HG02938 (cell line): ENCODE results near the gene CD109.
A peak's percentile ranks its signal among the peaks of the same experiment; 100 is the strongest.
"Not testable (repeated sequence)": the region's sequence is repeated elsewhere in the genome, so short reads cannot be mapped to it uniquely, and the experiment has no call there.

ENCODE experiments used
- ATAC-seq: cut with Tn5 transposase; IDR thresholded peaks from one replicate; pipeline ENCODE4 v1.9.1; 2021; ENCODE audit warnings: mild to moderate bottlenecking, moderate library complexity; ENCODE audit not compliant: unreplicated experiment

Gene CD109

GRCh38 chr6:73695619-73696421, at the start of gene CD109:
CD109 (plus strand) TSS chr6:73696203; CDS start chr6:73696216, 13 bp downstream.
- ATAC-seq, result peak; percentile 59

GRCh38 chr6:73648166-73648565, 47.8 kb upstream of the CD109 start:
- ATAC-seq, result no peak

- ATAC-seq, result no peak
Observed at GRCh38 chr6:73649783-73650182, 46.2 kb upstream of the CD109 start.

GRCh38 chr6:73652637-73653570, 43.1 kb upstream of the CD109 start:
- ATAC-seq, result peak; percentile 44

GRCh38 chr6:73653571-73654424, 42.2 kb upstream of the CD109 start, which contains the start of gene SLC17A5:
SLC17A5 (minus strand) TSS chr6:73653992; CDS start chr6:73653886, 106 bp downstream.
- ATAC-seq, result peak; percentile 78

- no peak for ATAC-seq
Observed at GRCh38 chr6:73655341-73655917, 40.6 kb upstream of the CD109 start.

- no peak for ATAC-seq
Observed at GRCh38 chr6:73656531-73657145, 39.4 kb upstream of the CD109 start.

- no peak for ATAC-seq
Observed at GRCh38 chr6:73657201-73657600, 38.8 kb upstream of the CD109 start.

- no peak for ATAC-seq
Observed at GRCh38 chr6:73664701-73665100, 31.3 kb upstream of the CD109 start.

GRCh38 chr6:73665686-73666319, 30.2 kb upstream of the CD109 start:
- ATAC-seq, result peak; percentile 79

- ATAC-seq, result no peak
Observed at GRCh38 chr6:73666393-73666792, 29.6 kb upstream of the CD109 start.

- ATAC-seq, result peak; percentile 47
Observed at GRCh38 chr6:73667798-73668197, 28.2 kb upstream of the CD109 start.

GRCh38 chr6:73669005-73669404, 27.0 kb upstream of the CD109 start:
- no peak for ATAC-seq

GRCh38 chr6:73671911-73672685, 23.9 kb upstream of the CD109 start:
- no peak for ATAC-seq

- peak; percentile 98 for ATAC-seq
Observed at GRCh38 chr6:73675466-73676098, 20.4 kb upstream of the CD109 start.

- no peak for ATAC-seq
Observed at GRCh38 chr6:73679009-73679408, 17.0 kb upstream of the CD109 start.

GRCh38 chr6:73679846-73680245, 16.2 kb upstream of the CD109 start:
- ATAC-seq, result not testable (repeated sequence)

- ATAC-seq, result no peak
Observed at GRCh38 chr6:73680289-73680918, 15.6 kb upstream of the CD109 start.
